BE2C (cell line): ENCODE results near the gene LGALS12.

ENCODE experiments used
- DNase-seq: peaks from one replicate; pipeline ENCODE4 v3.0.0-alpha.2; 2020
- H3K27me3 ChIP-seq: fragments of 250-450 bp; sonication (Bioruptor Pico); 2 replicates; pipeline ENCODE4 v1.5.1; 2020; ENCODE audit warnings: mild to moderate bottlenecking
- H3K36me3 ChIP-seq: fragments of 250-450 bp; sonication (Bioruptor Pico); 2 replicates; pipeline ENCODE4 v1.5.1; 2020; ENCODE audit warnings: mild to moderate bottlenecking
- H3K4me1 ChIP-seq: fragments of 250-450 bp; sonication (Bioruptor Pico); 2 replicates; pipeline ENCODE4 v1.5.1; 2020
- H3K4me3 ChIP-seq: 2 replicates; pipeline ENCODE4 v1.5.1; 2011; ENCODE audit warnings: low read depth, low read length
- H3K9me3 ChIP-seq: fragments of 250-450 bp; sonication (Bioruptor Pico); 2 replicates; pipeline ENCODE4 v1.5.1; 2020
- TF ChIP-seq, protein P1 (sequence below): IDR thresholded peaks from 2 replicates; pipeline ENCODE4 v1.5.1; 2012; ENCODE audit warnings: mild to moderate bottlenecking, low read depth, low read length

The LGALS12 gene

DNA sequence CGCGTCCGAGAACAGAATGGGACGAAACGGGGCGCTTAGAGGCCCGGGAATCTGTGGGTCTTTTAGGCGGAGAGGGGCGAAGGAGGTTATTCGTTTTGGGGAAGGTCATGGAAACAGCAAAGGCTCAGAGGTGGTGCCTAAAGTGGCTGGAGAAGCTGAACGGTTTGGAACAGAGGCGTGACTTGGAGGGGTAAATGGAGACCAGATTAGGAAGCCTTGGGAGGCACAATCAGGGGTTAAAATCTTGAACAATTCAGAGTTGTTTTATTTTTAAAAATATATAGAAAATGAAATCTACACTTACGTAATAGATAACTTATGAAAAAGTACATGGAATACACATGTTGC, 14.7 kb upstream of the LGALS12 start:
- Histone ChIP-seq H3K27me3 (peaks cover 10% of the 10 kb centered on the region), H3K36me3 (no peaks in the 10 kb centered on the region), H3K4me1 (no peaks in the 10 kb centered on the region), H3K9me3 (no peaks in the 10 kb centered on the region), H3K4me3 (no peak overlapping the region)
- DNase-seq: no peak
- TF ChIP-seq, protein P1, sequence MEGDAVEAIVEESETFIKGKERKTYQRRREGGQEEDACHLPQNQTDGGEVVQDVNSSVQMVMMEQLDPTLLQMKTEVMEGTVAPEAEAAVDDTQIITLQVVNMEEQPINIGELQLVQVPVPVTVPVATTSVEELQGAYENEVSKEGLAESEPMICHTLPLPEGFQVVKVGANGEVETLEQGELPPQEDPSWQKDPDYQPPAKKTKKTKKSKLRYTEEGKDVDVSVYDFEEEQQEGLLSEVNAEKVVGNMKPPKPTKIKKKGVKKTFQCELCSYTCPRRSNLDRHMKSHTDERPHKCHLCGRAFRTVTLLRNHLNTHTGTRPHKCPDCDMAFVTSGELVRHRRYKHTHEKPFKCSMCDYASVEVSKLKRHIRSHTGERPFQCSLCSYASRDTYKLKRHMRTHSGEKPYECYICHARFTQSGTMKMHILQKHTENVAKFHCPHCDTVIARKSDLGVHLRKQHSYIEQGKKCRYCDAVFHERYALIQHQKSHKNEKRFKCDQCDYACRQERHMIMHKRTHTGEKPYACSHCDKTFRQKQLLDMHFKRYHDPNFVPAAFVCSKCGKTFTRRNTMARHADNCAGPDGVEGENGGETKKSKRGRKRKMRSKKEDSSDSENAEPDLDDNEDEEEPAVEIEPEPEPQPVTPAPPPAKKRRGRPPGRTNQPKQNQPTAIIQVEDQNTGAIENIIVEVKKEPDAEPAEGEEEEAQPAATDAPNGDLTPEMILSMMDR: no peak

DNA sequence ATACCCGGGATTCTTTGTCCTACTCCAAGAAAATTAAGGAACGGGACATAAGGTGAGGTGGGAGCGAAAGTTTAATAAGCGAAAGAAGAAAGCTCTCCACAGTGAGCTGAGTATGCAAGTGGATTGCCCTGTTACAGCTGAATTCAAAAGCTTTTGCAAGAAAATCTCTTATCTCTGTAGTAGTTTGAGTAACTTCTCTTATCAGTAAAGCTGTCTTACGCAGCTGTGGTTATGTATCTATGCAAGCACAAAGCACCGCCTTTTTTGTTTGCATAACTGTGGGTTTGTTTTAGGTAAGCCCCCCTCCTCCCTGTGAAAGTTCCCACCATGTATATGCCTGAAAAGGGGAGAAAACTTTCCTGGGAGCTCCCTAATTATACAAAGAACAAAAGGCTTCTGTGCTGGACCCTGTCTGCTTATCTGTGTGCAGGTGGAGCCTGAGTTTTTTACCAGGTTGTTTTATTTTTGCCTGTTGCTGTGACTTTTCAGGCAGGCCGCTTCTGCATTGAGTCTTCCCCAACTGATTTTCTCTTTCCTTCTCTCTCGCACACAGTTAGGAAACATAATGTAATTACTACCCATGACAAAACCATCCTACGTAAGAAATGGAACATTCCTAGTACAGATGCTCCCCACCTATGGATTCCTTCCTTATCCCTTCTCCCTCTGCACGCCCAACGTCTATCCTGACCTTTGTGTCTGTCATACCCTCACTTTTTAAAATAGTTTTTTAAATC, 14.1 kb upstream of the LGALS12 start:
- TF ChIP-seq, protein P1: no peak
- H3K9me3 ChIP-seq: no peaks in the 10 kb centered on the region
- no peak for DNase-seq
- no peaks in the 10 kb centered on the region for H3K36me3 ChIP-seq
- no peak overlapping the region for H3K4me3 ChIP-seq
- no peaks in the 10 kb centered on the region for H3K4me1 ChIP-seq
- H3K27me3 ChIP-seq: peaks cover 10% of the 10 kb centered on the region

DNA sequence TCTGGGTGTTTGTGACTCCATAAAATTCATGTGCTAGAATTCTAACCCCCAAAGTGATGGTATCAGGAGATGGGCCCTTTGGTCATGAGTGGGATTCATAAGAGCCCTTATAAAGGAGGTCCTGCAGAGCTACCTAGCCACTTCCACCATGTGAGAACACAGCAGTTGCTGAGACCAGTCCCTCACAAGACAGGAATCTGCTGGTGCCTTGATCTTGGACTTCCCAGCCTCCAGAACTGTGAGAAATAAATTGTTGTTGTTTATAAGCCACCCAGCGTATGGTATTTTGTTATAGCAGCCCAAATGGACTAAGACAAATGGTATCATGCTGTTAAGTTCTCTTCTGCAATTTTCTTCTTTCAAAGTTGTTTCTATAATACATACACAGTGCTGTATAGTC, 13.4 kb upstream of the LGALS12 start:
- no peaks in the 10 kb centered on the region for H3K4me1 ChIP-seq
- no peak for DNase-seq
- H3K9me3 ChIP-seq: no peaks in the 10 kb centered on the region
- no peak overlapping the region for H3K4me3 ChIP-seq
- peaks cover 10% of the 10 kb centered on the region for H3K27me3 ChIP-seq
- H3K36me3 ChIP-seq: no peaks in the 10 kb centered on the region
- TF ChIP-seq, protein P1: no peak

DNA sequence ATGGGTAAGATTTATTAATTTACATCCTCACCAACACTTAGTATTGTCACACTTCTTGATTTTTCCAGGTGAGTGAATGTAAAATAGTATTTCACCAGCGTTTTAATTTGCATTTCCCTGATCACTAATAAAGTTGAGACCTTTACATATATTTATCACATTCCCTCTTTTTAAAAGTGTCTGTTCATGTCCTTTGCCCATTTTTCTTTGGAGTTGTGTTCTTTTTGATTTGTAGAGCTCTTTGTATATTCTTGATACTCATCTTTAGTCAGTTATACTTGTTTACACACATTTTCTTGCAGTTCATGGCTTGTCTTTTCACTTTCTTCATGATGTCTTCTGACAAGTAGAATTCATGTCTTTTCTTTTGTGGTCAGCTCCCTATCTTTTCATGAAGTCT, 12.8 kb upstream of the LGALS12 start:
- H3K9me3 ChIP-seq: no peaks in the 10 kb centered on the region

DNA sequence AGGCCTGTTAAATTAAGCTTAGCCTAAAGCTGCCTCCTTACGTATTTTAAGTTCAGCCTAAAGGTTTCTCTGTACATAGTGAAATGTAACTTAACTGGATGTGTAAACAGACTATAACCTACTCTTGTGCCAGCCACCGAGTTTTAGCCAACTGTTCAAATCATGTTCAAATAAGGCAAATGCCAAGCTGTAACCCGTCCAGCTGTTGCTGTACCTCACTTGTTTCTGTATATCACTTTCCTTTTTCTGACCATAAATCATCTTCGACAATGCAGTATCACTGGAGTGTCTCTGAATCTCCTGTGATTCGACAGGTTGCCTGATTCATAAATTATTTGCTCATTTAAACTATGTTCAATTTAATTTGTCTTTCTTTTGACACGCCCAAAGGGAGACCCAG, 10.9 kb upstream of the LGALS12 start:
- Histone ChIP-seq H3K27me3 (peaks cover 10% of the 10 kb centered on the region), H3K4me3 (no peak overlapping the region)
- TF ChIP-seq, protein P1: no peak

More for the DNA sequence above, 12.8 kb upstream of the LGALS12 start:
- Histone ChIP-seq H3K4me1 (no peaks in the 10 kb centered on the region), H3K27me3 (peaks cover 10% of the 10 kb centered on the region), H3K36me3 (no peaks in the 10 kb centered on the region), H3K4me3 (no peak overlapping the region)
- TF ChIP-seq, protein P1: no peak
- no peak for DNase-seq

DNA sequence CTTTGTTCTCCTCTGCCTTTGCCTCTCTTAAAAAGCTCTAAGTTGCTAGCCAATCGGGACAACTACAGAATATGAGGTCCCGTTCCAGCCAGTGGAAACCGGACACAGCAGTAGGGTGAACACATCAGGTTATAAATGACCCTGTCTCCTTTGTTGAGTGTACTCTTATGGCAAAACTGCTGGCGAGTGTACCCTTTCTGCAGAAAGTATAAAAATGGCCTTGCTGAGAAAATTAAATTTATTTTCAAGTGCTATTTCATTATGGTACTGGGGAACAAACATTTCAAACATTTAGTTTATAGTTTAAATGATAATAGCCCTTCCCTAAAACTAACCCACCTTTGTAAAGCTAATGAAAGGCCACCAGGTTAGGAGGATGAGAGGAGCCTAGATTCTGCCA, 6.0 kb upstream of the LGALS12 start:
- no peak overlapping the region for H3K4me3 ChIP-seq
- DNase-seq: no peak
- no peaks in the 10 kb centered on the region for H3K9me3 ChIP-seq
- H3K4me1 ChIP-seq: no peaks in the 10 kb centered on the region
- TF ChIP-seq, protein P1: no peak
- no peaks in the 10 kb centered on the region for H3K36me3 ChIP-seq
- no peaks in the 10 kb centered on the region for H3K27me3 ChIP-seq

More for the DNA sequence above, 10.9 kb upstream of the LGALS12 start:
- Histone ChIP-seq H3K36me3 (no peaks in the 10 kb centered on the region), H3K9me3 (no peaks in the 10 kb centered on the region), H3K4me1 (no peaks in the 10 kb centered on the region)
- DNase-seq: no peak
